PC-3 (cell line): ENCODE results near the gene CEACAM19. TPM values are rescaled to one million over a fixed set of nuclear protein-coding genes. Genes with fewer than 3 reads are reported as not detected.

Experiments
- ATAC-seq: fragments of 200-7000 bp; cut with Tn5 transposase; 2 replicates; pipeline ENCODE4 v1.9.1; 2020; ENCODE audit warnings: mild to moderate bottlenecking, moderate library complexity
- BruUV-seq: library from RNA; stranded (reverse); fragments of 400-500 nt; replicated peaks from 2 replicates; lab custom pipeline; 2021; lab: Mats Ljungman, UMichigan
- CTCF ChIA-PET: fragments of 300-600 bp; sonication (Branson Sonifier 250); formaldehyde crosslinking; loops from one replicate; lab custom pipeline; 2022; ENCODE audit warnings: antibody characterized with exemption; lab: Charles Lee
- POLR2A ChIA-PET: fragments of 300-600 bp; sonication (Branson Sonifier 250); formaldehyde crosslinking; loops from one replicate; lab custom pipeline; 2022; ENCODE audit warnings: antibody characterized with exemption; ENCODE audit not compliant: unreplicated experiment; lab: Charles Lee
- DNase-seq: peaks from one replicate; pipeline ENCODE4 v3.0.0-alpha.2; 2015
- H2AFZ ChIP-seq: fragments of 300-600 bp; sonication (generic); 2 replicates; pipeline ENCODE4 v1.6.0; 2016; ENCODE audit warnings: antibody characterized with exemption, low read length
- H3F3A ChIP-seq: fragments of 300-600 bp; sonication (generic); one replicate; pipeline ENCODE4 v1.6.0; 2017; ENCODE audit warnings: antibody characterized with exemption, low read length, control low read depth, mild to moderate bottlenecking; ENCODE audit not compliant: unreplicated experiment
- H3K27ac ChIP-seq: fragments of 300-600 bp; sonication (generic); 2 replicates; pipeline ENCODE4 v1.5.1; 2016; ENCODE audit warnings: mild to moderate bottlenecking, low read length
- H3K27me3 ChIP-seq: fragments of 300-600 bp; sonication (generic); 2 replicates; pipeline ENCODE4 v1.6.1; 2016; ENCODE audit warnings: low read length, mixed read lengths
- H3K36me3 ChIP-seq: fragments of 300-600 bp; sonication (generic); 2 replicates; pipeline ENCODE4 v1.6.1; 2016; ENCODE audit warnings: low read depth, mixed run types, low read length, mixed read lengths
- H3K4me1 ChIP-seq: fragments of 300-600 bp; sonication (generic); 2 replicates; pipeline ENCODE4 v1.5.1; 2016; ENCODE audit warnings: low read length; ENCODE audit not compliant: insufficient read depth
- H3K4me2 ChIP-seq: fragments of 300-600 bp; sonication (generic); 2 replicates; pipeline ENCODE4 v1.6.0; 2016; ENCODE audit warnings: low read length
- H3K4me3 ChIP-seq: fragments of 300-600 bp; sonication (generic); 2 replicates; pipeline ENCODE4 v1.5.1; 2016; ENCODE audit warnings: mild to moderate bottlenecking, low read length, mixed read lengths
- H3K79me2 ChIP-seq: fragments of 300-600 bp; sonication (generic); 2 replicates; pipeline ENCODE4 v1.6.1; 2017; ENCODE audit warnings: low read length, mixed read lengths
- H3K9ac ChIP-seq: fragments of 300-600 bp; sonication (generic); 2 replicates; pipeline ENCODE4 v1.6.0; 2016; ENCODE audit warnings: mild to moderate bottlenecking, low read length
- H3K9me2 ChIP-seq: fragments of 300-600 bp; sonication (generic); replicated peaks from 2 replicates; pipeline ENCODE4 v1.6.1; 2016; ENCODE audit warnings: mixed run types, low read length, mixed read lengths
- H3K9me3 ChIP-seq: fragments of 300-600 bp; sonication (generic); 2 replicates; pipeline ENCODE4 v1.6.1; 2016; ENCODE audit warnings: low read length, mixed read lengths
- H4K20me1 ChIP-seq: fragments of 300-600 bp; sonication (generic); 2 replicates; pipeline ENCODE4 v1.6.1; 2016; ENCODE audit warnings: low read length, mixed read lengths
- CTCF ChIP-seq: fragments of 300-600 bp; sonication (generic); conservative IDR thresholded peaks from 2 replicates; pipeline ENCODE4 v1.5.1; 2017; ENCODE audit warnings: antibody characterized with exemption, low read depth, mild to moderate bottlenecking, low read length
- EZH2 ChIP-seq: fragments of 300-600 bp; sonication (generic); IDR thresholded peaks from one replicate; pipeline ENCODE4 v1.6.1; 2017; ENCODE audit warnings: antibody characterized with exemption, mild to moderate bottlenecking, low read length; ENCODE audit not compliant: unreplicated experiment
- EZH2phosphoT487 ChIP-seq: fragments of 300-600 bp; sonication (generic); IDR thresholded peaks from 2 replicates; pipeline ENCODE4 v1.6.1; 2018; ENCODE audit warnings: mild to moderate bottlenecking, antibody characterized with exemption, low read length, borderline replicate concordance
- intact Hi-C: fragments of 100-400 bp; cut with micrococcal nuclease; formaldehyde crosslinking; loops from 2 replicates; pipeline ENCODE4 v1.9.0; 2023
- total RNA-seq: library from RNA; depleted of rRNA; stranded (reverse); fragments of >200 nt; gene quantifications from 2 replicates; pipeline ENCODE4 v1.2.3, GENCODE V29; 2014

Gene CEACAM19
- total RNA-seq, 1 experiment from 2014 or later = 4.3 TPM

DNA sequence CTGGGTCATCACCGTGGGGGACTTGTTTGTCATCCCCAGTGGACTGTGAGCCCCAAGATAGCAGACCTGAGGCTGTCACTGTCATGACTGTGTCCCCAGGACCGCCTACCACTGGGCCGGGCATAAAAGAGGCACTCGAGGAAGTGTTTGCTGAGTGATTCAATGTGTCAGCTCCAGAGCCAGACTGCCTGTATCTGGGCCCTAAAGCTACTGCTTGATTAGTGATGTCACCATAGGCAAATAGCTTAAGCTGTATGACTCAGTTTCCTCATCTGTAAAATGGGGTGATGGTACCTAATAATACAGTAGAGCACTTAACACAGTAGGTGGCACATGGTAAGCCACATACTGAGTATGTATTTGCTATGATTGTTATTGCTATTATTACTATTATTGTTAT lies 11.2 kb upstream of the CEACAM19 start:
- H2AFZ ChIP-seq = no peak overlapping the region
- H3K4me3 ChIP-seq = no peak overlapping the region
- H3K9ac ChIP-seq = no peak overlapping the region
- intact Hi-C loops = no loop called here
- DNase-seq (peak; percentile 45), ATAC-seq (peak; percentile 63)
- TF ChIP-seq CTCF (no peak), EZH2phosphoT487 (no peak), EZH2 (no peak)
- H3K4me1 ChIP-seq = 0 out of 2 replicates have a peak, but pooled peaks cover 3% of the 10 kb centered on the region
- no TSS peak for BruUV-seq
- CTCF ChIA-PET = interaction anchor here (0.6 kb wide), 1 partner anchor 83 kb away, joined by 12 read pairs; no protein-coding TSS in a partner anchor
- no peaks in the 10 kb centered on the region for H3K9me3 ChIP-seq
- H3K4me2 ChIP-seq = no peak overlapping the region
- H3K79me2 ChIP-seq = no peaks in the 10 kb centered on the region
- no peaks in the 10 kb centered on the region for H3F3A ChIP-seq
- H3K27ac ChIP-seq = no peak overlapping the region
- peaks cover 57% of the 10 kb centered on the region for H3K36me3 ChIP-seq
- POLR2A ChIA-PET = interaction anchor here (0.6 kb wide), 1 partner anchor 52 kb away, joined by 15 read pairs; no protein-coding TSS in a partner anchor
- H4K20me1 ChIP-seq = no peaks in the 10 kb centered on the region
- no peaks in the 10 kb centered on the region for H3K27me3 ChIP-seq
- H3K9me2 ChIP-seq = no peaks in the 10 kb centered on the region

GRCh38 chr19:44661205-44661604 lies 10.1 kb upstream of the CEACAM19 start:
- DNase-seq = no peak
- H3K27ac ChIP-seq = no peak overlapping the region
- H3K4me3 ChIP-seq = no peak overlapping the region
- H3K9ac ChIP-seq = no peak overlapping the region
- no peak overlapping the region for H3K4me2 ChIP-seq
- H3K4me1 ChIP-seq = 0 out of 2 replicates have a peak, but pooled peaks cover 3% of the 10 kb centered on the region
- H3K9me3 ChIP-seq = no peaks in the 10 kb centered on the region
- no TSS peak for BruUV-seq
- no peak for ATAC-seq
- H3K36me3 ChIP-seq = peaks cover 52% of the 10 kb centered on the region
- TF ChIP-seq EZH2phosphoT487 (no peak), EZH2 (no peak), CTCF (no peak)
- no peaks in the 10 kb centered on the region for H3F3A ChIP-seq
- intact Hi-C loops = no loop called here
- H2AFZ ChIP-seq = no peak overlapping the region
- H3K79me2 ChIP-seq = no peaks in the 10 kb centered on the region
- no peaks in the 10 kb centered on the region for H4K20me1 ChIP-seq
- ChIA-PET POLR2A (interaction anchor here (0.7 kb wide), 1 partner anchor 73 kb away, joined by 6 read pairs; no protein-coding TSS in a partner anchor), CTCF (no interaction called here)
- H3K27me3 ChIP-seq = no peaks in the 10 kb centered on the region
- H3K9me2 ChIP-seq = no peaks in the 10 kb centered on the region

- intact Hi-C loops = no loop called here
- DNase-seq = no peak
- ATAC-seq = no peak
- Histone ChIP-seq H3K4me2 (no peak overlapping the region), H4K20me1 (no peaks in the 10 kb centered on the region), H3K36me3 (peaks cover 50% of the 10 kb centered on the region), H3K4me3 (no peak overlapping the region), H3K4me1 (0 out of 2 replicates have a peak, but pooled peaks cover 3% of the 10 kb centered on the region), H3K9me3 (no peaks in the 10 kb centered on the region), H3K79me2 (no peaks in the 10 kb centered on the region), H3K27me3 (no peaks in the 10 kb centered on the region), H3K9ac (no peak overlapping the region), H3K9me2 (no peaks in the 10 kb centered on the region), H2AFZ (no peak overlapping the region), H3F3A (no peaks in the 10 kb centered on the region), H3K27ac (no peak overlapping the region)
- TF ChIP-seq EZH2 (no peak), EZH2phosphoT487 (no peak), CTCF (no peak)
- ChIA-PET POLR2A (interaction anchor here (0.7 kb wide), 1 partner anchor 73 kb away, joined by 6 read pairs; no protein-coding TSS in a partner anchor), CTCF (no interaction called here)
- BruUV-seq = TSS peak; percentile 14
These were observed 9.4 kb upstream of the CEACAM19 start for GRCh38 chr19:44661904-44662303.
